SK-N-SH (cell line): ENCODE measurements around the gene AP1S3.

Source experiments
- POLR2AphosphoS5 ChIP-seq: IDR thresholded peaks from 2 replicates; pipeline ENCODE4 v1.6.1; 2012; ENCODE audit warnings: low read depth, low read length
- TF ChIP-seq, protein P1 (sequence below): fragments of 200-600 bp; sonication (generic); IDR thresholded peaks from 2 replicates; pipeline ENCODE4 v1.6.1; 2017; ENCODE audit warnings: antibody characterized with exemption, mild to moderate bottlenecking, moderate library complexity

GRCh38 chr2:223767341-223767740 lies 70.0 kb downstream of the AP1S3 start:
- TF ChIP-seq, protein P1, sequence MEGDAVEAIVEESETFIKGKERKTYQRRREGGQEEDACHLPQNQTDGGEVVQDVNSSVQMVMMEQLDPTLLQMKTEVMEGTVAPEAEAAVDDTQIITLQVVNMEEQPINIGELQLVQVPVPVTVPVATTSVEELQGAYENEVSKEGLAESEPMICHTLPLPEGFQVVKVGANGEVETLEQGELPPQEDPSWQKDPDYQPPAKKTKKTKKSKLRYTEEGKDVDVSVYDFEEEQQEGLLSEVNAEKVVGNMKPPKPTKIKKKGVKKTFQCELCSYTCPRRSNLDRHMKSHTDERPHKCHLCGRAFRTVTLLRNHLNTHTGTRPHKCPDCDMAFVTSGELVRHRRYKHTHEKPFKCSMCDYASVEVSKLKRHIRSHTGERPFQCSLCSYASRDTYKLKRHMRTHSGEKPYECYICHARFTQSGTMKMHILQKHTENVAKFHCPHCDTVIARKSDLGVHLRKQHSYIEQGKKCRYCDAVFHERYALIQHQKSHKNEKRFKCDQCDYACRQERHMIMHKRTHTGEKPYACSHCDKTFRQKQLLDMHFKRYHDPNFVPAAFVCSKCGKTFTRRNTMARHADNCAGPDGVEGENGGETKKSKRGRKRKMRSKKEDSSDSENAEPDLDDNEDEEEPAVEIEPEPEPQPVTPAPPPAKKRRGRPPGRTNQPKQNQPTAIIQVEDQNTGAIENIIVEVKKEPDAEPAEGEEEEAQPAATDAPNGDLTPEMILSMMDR: no peak
- TF ChIP-seq POLR2AphosphoS5: no peak
